Heart right ventricle (tissue), 16 donors: ENCODE data around the gene DRD3. TPM values are rescaled to one million over a fixed set of nuclear protein-coding genes. Genes with fewer than 3 reads are reported as not detected.

Experiments
- ATAC-seq, 8 donors: fragments of 200-7000 bp; cut with Tn5 transposase; one replicate each; pipeline ENCODE4 v1.9.1; 2020; ENCODE audit warnings: mild to moderate bottlenecking in 8 of 8, moderate library complexity in 8 of 8, moderate number of reproducible peaks in 1 of 8
- DNase-seq, 2 donors: peaks; one replicate each; pipeline ENCODE4 v3.0.0-alpha.2; 2020
- H3K27ac ChIP-seq, 10 donors: fragments of 200-600 bp; sonication (generic) in 2 of 10; one replicate each; pipeline versions ENCODE4 v1.5.0 to v1.8.0; 2020 to 2022; ENCODE audit warnings: mild to moderate bottlenecking in 3 of 10
- H3K27me3 ChIP-seq, 7 donors: fragments of 200-600 bp; one replicate each; pipeline ENCODE4 v1.8.0; 2021 to 2022; ENCODE audit warnings: mild to moderate bottlenecking in 2 of 7
- H3K36me3 ChIP-seq, 9 donors: fragments of 200-600 bp; sonication (generic) in 1 of 9; one replicate each; pipeline versions ENCODE4 v1.5.0 to v1.8.0; 2020 to 2022; ENCODE audit warnings: mild to moderate bottlenecking in 2 of 9
- H3K4me1 ChIP-seq, 9 donors: fragments of 200-600 bp; sonication (generic) in 1 of 9; one replicate each; pipeline versions ENCODE4 v1.5.0 to v1.8.0; 2020 to 2022; ENCODE audit warnings: mild to moderate bottlenecking in 4 of 9
- H3K4me3 ChIP-seq, 10 donors: fragments of 200-600 bp; sonication (generic) in 2 of 10; one replicate each; pipeline versions ENCODE4 v1.5.0 to v1.8.0; 2020 to 2022; ENCODE audit warnings: mild to moderate bottlenecking in 7 of 10, moderate library complexity in 2 of 10
- H3K9me3 ChIP-seq, 11 donors: fragments of 200-600 bp in 10 of 11; sonication (generic) in 2 of 11; one replicate each; pipeline versions ENCODE4 v1.5.0 to v1.8.0; 2013 to 2022; ENCODE audit warnings: mild to moderate bottlenecking in 2 of 11, control low read depth in 1 of 11, moderate library complexity in 1 of 11
- WGBS, 2 donors: extraction: QIAGEN DNeasy Blood & Tissue Kit; methylation state at CpG; one replicate each; pipeline ENCODE4 v1.1.7; 2013; ENCODE audit warnings: inconsistent platforms in 1 of 2; 5-methylcytosine and 5-hydroxymethylcytosine counted together
- intact Hi-C, 10 donors: fragments of 100-400 bp; cut with DNase I; formaldehyde crosslinking; loops; one replicate each; pipeline versions ENCODE4 v1.11.1 to v1.14.2; 2022
- polyA plus RNA-seq, 2 donors: library from polyadenylated mRNA; stranded (reverse); fragments of 200-250 nt; gene quantifications; one replicate each; pipeline ENCODE4 v1.2.3, GENCODE V29; 2013
- total RNA-seq, 10 donors: library from RNA; stranded (reverse); fragmentation: NEBNext Ultra II Directional in 3 of 10; extraction: Animal tissue kit (Norgen Biotek cat#: 25700) in 3 of 10; gene quantifications; one replicate each; pipeline versions ENCODE4 v1.2.1 to v1.2.4, GENCODE V29; 2021 to 2023
- TF ChIP-seq, protein P1 (sequence below), 9 donors: fragments of 200-600 bp; sonication (generic) in 2 of 9; IDR thresholded peaks; one replicate each; pipeline versions ENCODE4 v1.5.0 to v1.8.0; 2021 to 2022; ENCODE audit warnings: antibody characterized with exemption in 9 of 9, mild to moderate bottlenecking in 5 of 9, moderate library complexity in 1 of 9
- donor health status: Arrhythmogenic right ventricular cardiomyopathy.
- donor health status: ischemic (EF 13 %, LVEDD 7.1; RV severe dilation, severe dysfunction).
- donor health status: healthy with polysubstance abuse.
- donor health status: DM: no; HTN: yes; CAD: no.
- donor health status: DM: no; HTN: no; CAD: no.
- donor health status: ischemic (EF 25% LVEDD 6.9; RV normal size, moderate dysfunction).
- donor health status: ischemic (EF 25% LVEDD 5.7; RV mildly dilated, moderate dysfunction).
- donor health status: healthy.
- donor health status: DM: yes; HTN: yes; CAD: no.
- donor health status: Ischemic cardiomyopathy.
- donor health status: ischemic (EF 35%, LVEDD 5.7; RV mildly dilated, moderate dysfunction).
- donor health status: nonischemic (EF 11% LVEDD 7.7; RV severe dilation, severe dysfunction).
- donor health status: DM: yes; HTN: yes; CAD: no.
- donor health status: PGD.
- donor health status: ischemic (EF 29% LVEDD 5.4; RV normal size, mild dysfunction).
- donor health status: nonischemic (EF 23%, LVEDD 6.1; RV moderate dilation, normal function).

Gene DRD3
- total and polyA plus RNA-seq, 12 donors: not detected

DNA sequence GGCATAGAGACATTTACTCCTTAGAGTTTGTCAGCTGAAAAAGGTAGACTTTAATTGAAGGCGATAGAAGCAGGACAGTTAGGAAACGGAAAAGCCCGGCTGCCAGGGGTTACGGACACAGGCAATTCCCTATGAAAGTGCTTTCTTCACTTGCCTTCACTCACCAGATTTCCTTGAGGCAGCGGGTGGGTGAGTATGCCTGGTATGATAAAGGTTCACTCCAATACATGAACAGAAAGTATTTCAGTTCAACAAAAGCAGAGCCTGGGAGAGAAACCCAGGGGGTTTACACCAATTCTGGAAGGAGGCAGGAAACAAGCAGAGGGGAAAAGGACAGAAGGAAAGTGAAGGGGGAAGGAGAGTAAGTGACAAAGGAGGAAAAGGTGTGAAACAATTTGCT is 68.4 kb downstream of the DRD3 start:
- no peak for ATAC-seq

DNA sequence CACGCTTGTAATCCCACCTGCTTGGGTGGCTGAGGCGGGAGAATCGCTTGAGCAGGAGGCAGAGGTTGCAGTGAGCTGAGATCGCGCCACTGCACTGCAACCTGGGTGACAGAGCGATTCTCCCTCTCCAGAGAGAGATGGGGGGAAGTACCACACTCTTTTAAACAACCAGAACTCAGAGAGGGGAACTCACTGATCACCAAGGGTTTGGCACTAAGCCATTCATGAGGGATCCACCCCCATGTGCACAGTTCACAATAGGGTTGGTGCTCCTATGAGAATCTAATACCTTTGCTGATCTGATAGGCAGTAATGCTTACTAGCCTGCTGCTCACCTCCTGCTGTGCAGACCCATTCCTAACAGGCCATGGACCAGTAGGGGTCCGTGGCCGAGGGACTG is 70.7 kb downstream of the DRD3 start:
- intact Hi-C loops: no loop called here
- TF ChIP-seq, protein P1, sequence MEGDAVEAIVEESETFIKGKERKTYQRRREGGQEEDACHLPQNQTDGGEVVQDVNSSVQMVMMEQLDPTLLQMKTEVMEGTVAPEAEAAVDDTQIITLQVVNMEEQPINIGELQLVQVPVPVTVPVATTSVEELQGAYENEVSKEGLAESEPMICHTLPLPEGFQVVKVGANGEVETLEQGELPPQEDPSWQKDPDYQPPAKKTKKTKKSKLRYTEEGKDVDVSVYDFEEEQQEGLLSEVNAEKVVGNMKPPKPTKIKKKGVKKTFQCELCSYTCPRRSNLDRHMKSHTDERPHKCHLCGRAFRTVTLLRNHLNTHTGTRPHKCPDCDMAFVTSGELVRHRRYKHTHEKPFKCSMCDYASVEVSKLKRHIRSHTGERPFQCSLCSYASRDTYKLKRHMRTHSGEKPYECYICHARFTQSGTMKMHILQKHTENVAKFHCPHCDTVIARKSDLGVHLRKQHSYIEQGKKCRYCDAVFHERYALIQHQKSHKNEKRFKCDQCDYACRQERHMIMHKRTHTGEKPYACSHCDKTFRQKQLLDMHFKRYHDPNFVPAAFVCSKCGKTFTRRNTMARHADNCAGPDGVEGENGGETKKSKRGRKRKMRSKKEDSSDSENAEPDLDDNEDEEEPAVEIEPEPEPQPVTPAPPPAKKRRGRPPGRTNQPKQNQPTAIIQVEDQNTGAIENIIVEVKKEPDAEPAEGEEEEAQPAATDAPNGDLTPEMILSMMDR (IDR thresholded peaks at IDR 0.05): no peak
- Histone ChIP-seq H3K9me3 (no peaks in the 10 kb centered on the region), H3K27me3 (peaks cover 0 to 15% (median 0%) of the 10 kb centered on the region in 7 donors), H3K36me3 (no peaks in the 10 kb centered on the region), H3K4me1 (peaks cover 0 to 38% (median 0%) of the 10 kb centered on the region in 9 donors), H3K27ac (no peak overlapping the region), H3K4me3 (no peak overlapping the region)
- no peak for ATAC-seq
- DNase-seq: no peak
- WGBS, 2 donors: 92% methylated on average over 8 of the region's 8 CpGs

More for the DNA sequence above, 68.4 kb downstream of the DRD3 start:
- 51 to 61% methylated on average over 5 of the region's 5 CpGs for WGBS, 2 donors
- H3K36me3 ChIP-seq: no peaks in the 10 kb centered on the region
- H3K4me1 ChIP-seq: peaks cover 0 to 37% (median 0%) of the 10 kb centered on the region in 9 donors
- TF ChIP-seq, protein P1 (IDR thresholded peaks at IDR 0.05): no peak
- intact Hi-C loops: no loop called here
- H3K27ac ChIP-seq: peak overlapping the region in 1 of 10 donors; percentile 74
- DNase-seq: no peak
- H3K27me3 ChIP-seq: peaks cover 0 to 15% (median 0%) of the 10 kb centered on the region in 7 donors
- H3K4me3 ChIP-seq: no peak overlapping the region
- H3K9me3 ChIP-seq: no peaks in the 10 kb centered on the region

DNA sequence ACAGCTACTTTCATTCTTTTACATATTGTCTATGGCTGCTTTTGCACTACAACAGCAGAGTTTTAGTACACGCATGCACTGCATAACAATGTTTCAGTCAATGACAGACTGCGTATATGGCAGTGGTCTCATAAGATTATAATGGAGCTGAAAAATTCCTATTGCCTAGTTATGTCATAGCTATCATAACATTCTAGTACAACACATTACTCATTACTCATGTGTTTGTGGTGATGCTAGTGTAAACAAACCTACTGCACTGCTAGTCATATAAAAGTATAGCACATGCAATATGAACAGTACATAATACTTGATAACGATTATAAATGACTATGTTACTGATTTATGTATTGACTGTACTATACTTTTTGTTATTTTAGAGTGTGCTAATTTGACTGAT is 74.4 kb downstream of the DRD3 start:
- 94 to 97% methylated on average over 3 of the region's 3 CpGs for WGBS, 2 donors
- Histone ChIP-seq H3K4me3 (no peak overlapping the region), H3K27me3 (peaks cover 0 to 15% (median 0%) of the 10 kb centered on the region in 7 donors), H3K27ac (no peak overlapping the region), H3K36me3 (no peaks in the 10 kb centered on the region), H3K4me1 (peaks cover 0 to 9% (median 0%) of the 10 kb centered on the region in 9 donors), H3K9me3 (no peaks in the 10 kb centered on the region)
- DNase-seq (no peak), ATAC-seq (no peak)
- intact Hi-C loops: no loop called here
- TF ChIP-seq, protein P1 (IDR thresholded peaks at IDR 0.05): no peak

DNA sequence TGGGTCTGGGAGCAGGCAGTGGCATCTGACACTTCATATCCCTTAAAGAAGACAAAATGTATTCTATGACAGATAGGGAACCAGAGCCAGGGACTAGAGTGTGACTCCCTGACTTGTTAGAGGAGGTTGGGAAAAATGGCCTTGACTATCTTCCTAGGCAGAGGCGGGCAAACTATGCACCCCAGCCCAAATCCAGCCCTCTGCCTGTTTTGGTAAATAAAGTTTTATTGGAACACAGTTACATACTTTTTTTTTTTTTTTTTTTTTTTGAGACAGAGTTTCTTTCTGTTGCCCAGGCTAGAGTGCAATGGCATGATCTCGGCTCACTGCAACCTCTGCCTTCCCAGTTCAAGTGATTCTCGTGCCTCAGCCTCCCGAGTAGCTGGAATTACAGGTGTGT is 75.0 kb downstream of the DRD3 start:
- intact Hi-C loops: no loop called here

More for the DNA sequence above, 75.0 kb downstream of the DRD3 start:
- Histone ChIP-seq H3K4me1 (peaks cover 0 to 9% (median 0%) of the 10 kb centered on the region in 9 donors), H3K27me3 (peaks cover 0 to 9% (median 0%) of the 10 kb centered on the region in 7 donors), H3K36me3 (no peaks in the 10 kb centered on the region), H3K27ac (no peak overlapping the region), H3K4me3 (no peak overlapping the region), H3K9me3 (no peaks in the 10 kb centered on the region)
- no peak for ATAC-seq
- TF ChIP-seq, protein P1 (IDR thresholded peaks at IDR 0.05): no peak
- DNase-seq: no peak
- WGBS, 2 donors: 94% methylated on average over 4 of the region's 4 CpGs
